H9 (cell line): ENCODE data around the gene C11orf65. TPM values are rescaled to one million over a fixed set of nuclear protein-coding genes. Genes with fewer than 3 reads are reported as not detected.

Experiments
- DNase-seq: peaks from one replicate; pipeline ENCODE4 v3.0.0-alpha.2; 2017
- H2AFZ ChIP-seq: one replicate; pipeline ENCODE4 v1.6.1; 2013; ENCODE audit warnings: mild to moderate bottlenecking, low read length, control low read depth, moderate library complexity
- H2AK5ac ChIP-seq: 2 replicates; pipeline ENCODE4 v1.6.1; 2013; ENCODE audit warnings: low read length, control low read depth, mixed read lengths; ENCODE audit not compliant: insufficient read length
- H2BK120ac ChIP-seq: one replicate; pipeline ENCODE4 v1.6.1; 2013; ENCODE audit warnings: low read depth, mild to moderate bottlenecking, low read length, control low read depth, inconsistent platforms; ENCODE audit not compliant: poor library complexity, severe bottlenecking
- H2BK12ac ChIP-seq: 2 replicates; pipeline ENCODE4 v1.6.1; 2013; ENCODE audit warnings: low read length, control low read depth, mixed read lengths, low read depth; ENCODE audit not compliant: insufficient read length
- H2BK15ac ChIP-seq: 2 replicates; pipeline ENCODE4 v1.6.1; 2013; ENCODE audit warnings: low read depth, low read length, control low read depth
- H2BK20ac ChIP-seq: one replicate; pipeline ENCODE4 v1.6.1; 2013; ENCODE audit warnings: low read depth, mild to moderate bottlenecking, low read length, control low read depth, inconsistent platforms; ENCODE audit not compliant: poor library complexity, severe bottlenecking
- H2BK5ac ChIP-seq: 2 replicates; pipeline ENCODE4 v1.6.1; 2013; ENCODE audit warnings: low read length, control low read depth, mixed read lengths; ENCODE audit not compliant: insufficient read length
- H3K14ac ChIP-seq: 2 replicates; pipeline ENCODE4 v1.6.1; 2013; ENCODE audit warnings: low read length, control low read depth; ENCODE audit not compliant: insufficient read depth
- H3K18ac ChIP-seq: 2 replicates; pipeline ENCODE4 v1.6.1; 2013; ENCODE audit warnings: low read depth, mild to moderate bottlenecking, mixed read lengths, low read length, control low read depth; ENCODE audit not compliant: insufficient read length
- H3K23ac ChIP-seq: 2 replicates; pipeline ENCODE4 v1.6.1; 2013; ENCODE audit warnings: low read length, control low read depth, mixed read lengths, low read depth; ENCODE audit not compliant: insufficient read length
- H3K23me2 ChIP-seq: 2 replicates; pipeline ENCODE4 v1.6.1; 2013; ENCODE audit warnings: low read depth, mild to moderate bottlenecking, mixed read lengths, low read length, control low read depth; ENCODE audit not compliant: insufficient read length, poor library complexity, severe bottlenecking
- H3K27ac ChIP-seq: 2 replicates; pipeline ENCODE4 v1.5.1; 2013; ENCODE audit warnings: low read length, control low read depth, mixed read lengths, low read depth; ENCODE audit not compliant: insufficient read length
- H3K27me3 ChIP-seq: 2 replicates; pipeline ENCODE4 v1.6.1; 2013; ENCODE audit warnings: low read length, control low read depth, inconsistent platforms; ENCODE audit not compliant: insufficient read depth
- H3K4ac ChIP-seq: 2 replicates; pipeline ENCODE4 v1.6.1; 2013; ENCODE audit warnings: low read depth, mild to moderate bottlenecking, control low read depth, inconsistent platforms, low read length, moderate library complexity
- H3K4me1 ChIP-seq: 2 replicates; pipeline ENCODE4 v1.6.1; 2013; ENCODE audit warnings: low read length, control low read depth, inconsistent platforms; ENCODE audit not compliant: insufficient read depth
- H3K4me2 ChIP-seq: 2 replicates; pipeline ENCODE4 v1.6.1; 2013; ENCODE audit warnings: low read length, control low read depth, mixed read lengths; ENCODE audit not compliant: insufficient read length, insufficient read depth
- H3K56ac ChIP-seq: 2 replicates; pipeline ENCODE4 v1.6.1; 2013; ENCODE audit warnings: low read depth, mild to moderate bottlenecking, mixed read lengths, low read length, control low read depth; ENCODE audit not compliant: insufficient read length
- H3K79me1 ChIP-seq: 2 replicates; pipeline ENCODE4 v1.6.1; 2013; ENCODE audit warnings: low read depth, mild to moderate bottlenecking, moderate library complexity, low read length, control low read depth, inconsistent platforms; ENCODE audit not compliant: insufficient read depth, poor library complexity, severe bottlenecking
- H3K79me2 ChIP-seq: 2 replicates; pipeline ENCODE4 v1.6.1; 2013; ENCODE audit warnings: low read length, control low read depth, inconsistent platforms; ENCODE audit not compliant: insufficient read depth
- H3K9ac ChIP-seq: 2 replicates; pipeline ENCODE4 v1.6.1; 2013; ENCODE audit warnings: low read length, control low read depth, mixed read lengths; ENCODE audit not compliant: insufficient read length; ENCODE audit errors: extremely low read depth
- H3K9me3 ChIP-seq: one replicate; pipeline ENCODE4 v1.6.1; 2013; ENCODE audit warnings: low read depth, low read length, inconsistent platforms; ENCODE audit not compliant: control insufficient read depth
- H3T11ph ChIP-seq: one replicate; pipeline ENCODE4 v1.6.1; 2013; ENCODE audit warnings: mild to moderate bottlenecking, low read length, control low read depth, inconsistent platforms
- H4K20me1 ChIP-seq: one replicate; pipeline ENCODE4 v1.6.1; 2013; ENCODE audit not compliant: control insufficient read depth, insufficient read length, insufficient read depth
- H4K5ac ChIP-seq: 2 replicates; pipeline ENCODE4 v1.6.1; 2013; ENCODE audit warnings: low read depth, mild to moderate bottlenecking, mixed read lengths, low read length, control low read depth; ENCODE audit not compliant: insufficient read length
- H4K8ac ChIP-seq: replicated peaks from 2 replicates; pipeline ENCODE4 v1.6.1; 2013; ENCODE audit warnings: low read length, control low read depth, mixed read lengths, low read depth; ENCODE audit not compliant: insufficient read length
- H4K91ac ChIP-seq: 2 replicates; pipeline ENCODE4 v1.6.1; 2013; ENCODE audit warnings: low read depth, mild to moderate bottlenecking, moderate library complexity, mixed read lengths, low read length, control low read depth; ENCODE audit not compliant: insufficient read length
- H3K27ac Mint-ChIP-seq, 3 experiments: 2 replicates in 2 of 3; 3 replicates in 1 of 3; pipeline ENCODE4 v1.8.0; 2020 to 2021; ENCODE audit warnings: mixed read lengths in 3 of 3, mild to moderate bottlenecking in 1 of 3, moderate library complexity in 1 of 3
- H3K27me3 Mint-ChIP-seq: 2 replicates; pipeline ENCODE4 v1.8.0; 2021; ENCODE audit warnings: low read depth, mild to moderate bottlenecking, moderate library complexity, mixed read lengths
- H3K36me3 Mint-ChIP-seq, 3 experiments: 2 replicates in 2 of 3; 3 replicates in 1 of 3; pipeline ENCODE4 v1.8.0; 2020 to 2021; ENCODE audit warnings: low read depth in 3 of 3, mixed read lengths in 3 of 3; ENCODE audit not compliant: insufficient read depth in 1 of 3
- H3K4me1 Mint-ChIP-seq, 2 experiments: 2 replicates each; pipeline ENCODE4 v1.8.0; 2020; ENCODE audit warnings: mixed read lengths in 2 of 2
- H3K4me3 Mint-ChIP-seq, 2 experiments: 2 replicates in 1 of 2; 3 replicates in 1 of 2; pipeline ENCODE4 v1.8.0; 2020 to 2021; ENCODE audit warnings: mild to moderate bottlenecking in 2 of 2, mixed read lengths in 2 of 2, moderate library complexity in 1 of 2
- H3K9me3 Mint-ChIP-seq, 2 experiments: 2 replicates in 1 of 2; 3 replicates in 1 of 2; pipeline ENCODE4 v1.8.0; 2020; ENCODE audit warnings: mild to moderate bottlenecking in 2 of 2, mixed read lengths in 2 of 2, moderate library complexity in 1 of 2
- CTCF ChIP-seq: fragments of 200-600 bp; sonication (generic); conservative IDR thresholded peaks from 3 replicates; pipeline ENCODE4 v1.8.0; 2021; ENCODE audit warnings: antibody characterized with exemption, mild to moderate bottlenecking
- total RNA-seq: library from RNA; stranded (reverse); gene quantifications from 2 replicates; pipeline ENCODE4 v1.2.1, GENCODE V29; 2021

C11orf65 gene
- total RNA-seq, 1 experiment from 2014 or later: 0.55 TPM

- Mint-ChIP-seq H3K27ac (no peak overlapping the region), H3K27me3 (no peaks in the 10 kb centered on the region), H3K36me3 (peaks cover 18 to 30% (median 20%) of the 10 kb centered on the region in 3 experiments), H3K4me1 (peaks cover 5 to 7% of the 10 kb centered on the region in 2 experiments; a peak in 2 of 4 replicates), H3K4me3 (no peak overlapping the region), H3K9me3 (peaks cover 4 to 8% of the 10 kb centered on the region in 2 experiments; a peak in 4 of 5 replicates)
- Histone ChIP-seq H3K9me3 (no peaks in the 10 kb centered on the region), H2BK120ac (no peak overlapping the region), H3K56ac (no peak overlapping the region), H3K23me2 (no peaks in the 10 kb centered on the region), H2BK5ac (no peak overlapping the region), H3K14ac (no peak overlapping the region), H4K8ac (no peak overlapping the region), H3K4me1 (no peaks in the 10 kb centered on the region), H3K9ac (no peak overlapping the region), H3K27ac (no peak overlapping the region), H3K4me2 (no peak overlapping the region), H4K20me1 (no peaks in the 10 kb centered on the region), H3K4ac (no peak overlapping the region), H3K79me2 (no peaks in the 10 kb centered on the region; the same call in 1 of the 2 replicates), H3K23ac (no peak overlapping the region), H3K79me1 (no peaks in the 10 kb centered on the region), H3T11ph (no peak overlapping the region), H3K18ac (no peak overlapping the region), H2AFZ (no peak overlapping the region), H4K91ac (no peak overlapping the region), H2AK5ac (no peak overlapping the region), H4K5ac (no peak overlapping the region), H3K27me3 (no peaks in the 10 kb centered on the region), H2BK12ac (no peak overlapping the region), H2BK20ac (no peak overlapping the region), H2BK15ac (no peak overlapping the region)
- no peak for DNase-seq
- TF ChIP-seq CTCF: no peak
These were observed 15.8 kb upstream of the C11orf65 start for GRCh38 chr11:108483163-108483562.
